ENCODE measurements around the gene ERC1.

Gene ERC1

GRCh38 chr12:1356285-1356684 is 365.3 kb downstream of the ERC1 start:
- Mint-ChIP-seq H3K27ac (no peak overlapping the region), H3K9me3 (no peaks in the 10 kb centered on the region), H3K4me3 (no peak overlapping the region), H3K27me3 (no peaks in the 10 kb centered on the region), H3K4me1 (no peaks in the 10 kb centered on the region), H3K36me3 (no peaks in the 10 kb centered on the region)
- no peak for DNase-seq
- CTCF ChIA-PET, result no interaction called here

DNA sequence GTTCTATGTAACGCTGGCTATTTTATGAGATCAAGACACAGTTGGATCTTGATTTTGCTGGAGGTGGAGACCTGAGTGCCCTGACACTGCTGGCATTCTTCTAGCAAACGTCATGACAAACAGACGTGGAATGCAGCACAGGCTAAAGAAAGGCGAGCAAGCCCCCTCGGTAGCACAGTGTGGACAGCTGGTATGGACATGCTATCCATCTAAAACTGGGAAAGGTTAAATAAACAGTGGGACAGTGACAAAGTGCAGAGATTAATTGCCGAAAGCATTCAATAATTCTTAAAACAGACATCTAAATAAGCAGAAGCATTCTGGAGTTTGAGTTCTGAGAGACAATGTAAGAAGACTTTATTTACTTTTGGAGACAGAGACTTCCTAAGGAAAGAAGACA is 366.1 kb downstream of the ERC1 start:
- H3K4me3 Mint-ChIP-seq, result no peak overlapping the region
- no peaks in the 10 kb centered on the region for H3K4me1 Mint-ChIP-seq
- H3K9me3 Mint-ChIP-seq, result no peaks in the 10 kb centered on the region
- CTCF ChIA-PET, result no interaction called here
- H3K27me3 Mint-ChIP-seq, result no peaks in the 10 kb centered on the region
- H3K27ac Mint-ChIP-seq, result no peak overlapping the region
- no peak for DNase-seq
- H3K36me3 Mint-ChIP-seq, result no peaks in the 10 kb centered on the region

GRCh38 chr12:1357711-1358110 is 366.7 kb downstream of the ERC1 start:
- Mint-ChIP-seq H3K4me1 (no peaks in the 10 kb centered on the region), H3K27ac (no peak overlapping the region), H3K9me3 (no peaks in the 10 kb centered on the region), H3K36me3 (no peaks in the 10 kb centered on the region), H3K4me3 (no peak overlapping the region), H3K27me3 (no peaks in the 10 kb centered on the region)
- CTCF ChIA-PET, result no interaction called here
- no peak for DNase-seq

- no peaks in the 10 kb centered on the region for H3K4me1 Mint-ChIP-seq
- H3K36me3 Mint-ChIP-seq, result peaks cover 1% of the 10 kb centered on the region
- no peaks in the 10 kb centered on the region for H3K27me3 Mint-ChIP-seq
- H3K9me3 Mint-ChIP-seq, result no peaks in the 10 kb centered on the region
- no peak overlapping the region for H3K4me3 Mint-ChIP-seq
- CTCF ChIA-PET, result no interaction called here
- H3K27ac Mint-ChIP-seq, result no peak overlapping the region
- DNase-seq, result no peak
These were observed 369.6 kb downstream of the ERC1 start for GRCh38 chr12:1360441-1361210.

DNA sequence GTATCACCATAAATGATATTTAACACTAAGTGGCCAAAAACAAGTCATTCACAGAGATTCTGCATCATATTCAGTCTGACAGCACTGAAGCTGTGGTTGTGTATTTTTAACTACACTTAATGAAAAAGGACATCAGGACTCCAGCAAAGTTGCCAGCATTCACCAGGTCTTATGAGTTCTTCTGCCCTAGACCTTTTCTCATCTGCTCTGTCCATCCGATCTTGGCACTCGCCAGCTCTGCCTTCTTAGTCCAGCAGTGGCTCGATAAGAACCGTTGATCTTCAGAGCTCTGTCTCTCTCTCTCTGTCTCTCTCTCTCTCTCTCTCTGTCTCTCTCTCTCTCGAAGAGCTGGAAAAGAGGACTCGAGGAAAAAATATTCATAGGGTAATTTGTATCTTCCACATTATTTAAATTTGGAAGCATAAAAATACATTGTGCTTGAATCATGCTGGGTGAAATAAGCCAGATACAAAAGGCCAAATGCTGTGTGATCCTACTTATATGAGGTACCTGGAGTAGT is 371.2 kb downstream of the ERC1 start:
- no peaks in the 10 kb centered on the region for H3K4me1 Mint-ChIP-seq
- DNase-seq, result no peak
- no peak overlapping the region for H3K4me3 Mint-ChIP-seq
- peak overlapping the region; percentile 39 for H3K27ac Mint-ChIP-seq
- no peaks in the 10 kb centered on the region for H3K9me3 Mint-ChIP-seq
- H3K27me3 Mint-ChIP-seq, result no peaks in the 10 kb centered on the region
- CTCF ChIA-PET, result interaction anchor here (1.0 kb wide), 1 partner anchor 19 kb away, joined by 3 read pairs; no protein-coding TSS in a partner anchor
- H3K36me3 Mint-ChIP-seq, result peaks cover 1% of the 10 kb centered on the region

DNA sequence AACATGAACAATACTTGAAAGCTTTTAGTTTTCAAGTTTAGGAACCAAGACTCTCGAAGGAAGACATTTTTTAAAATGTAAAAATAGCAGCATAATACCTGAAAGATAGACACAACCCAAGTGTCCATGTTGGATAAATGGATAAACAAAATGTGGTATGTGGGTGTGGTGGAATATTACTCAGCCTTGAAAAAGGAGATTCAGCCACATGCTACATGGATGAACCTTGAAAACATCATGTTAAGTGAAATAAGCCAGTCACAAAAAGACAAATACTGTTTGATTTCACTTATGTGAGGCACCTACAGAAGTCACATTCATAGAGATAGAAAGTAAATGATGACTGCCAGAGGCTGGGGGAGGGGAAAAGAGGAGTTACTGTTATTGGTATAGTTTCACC is 374.7 kb downstream of the ERC1 start:
- CTCF ChIA-PET, result no interaction called here
- Mint-ChIP-seq H3K4me3 (no peak overlapping the region), H3K9me3 (no peaks in the 10 kb centered on the region), H3K4me1 (no peaks in the 10 kb centered on the region), H3K36me3 (peaks cover 1% of the 10 kb centered on the region), H3K27ac (no peak overlapping the region), H3K27me3 (no peaks in the 10 kb centered on the region)
- no peak for DNase-seq

- Mint-ChIP-seq H3K27me3 (no peaks in the 10 kb centered on the region), H3K4me3 (no peak overlapping the region), H3K9me3 (no peaks in the 10 kb centered on the region), H3K27ac (no peak overlapping the region), H3K4me1 (no peaks in the 10 kb centered on the region), H3K36me3 (peaks cover 1% of the 10 kb centered on the region)
- DNase-seq, result no peak
- CTCF ChIA-PET, result no interaction called here
These were observed 376.6 kb downstream of the ERC1 start for GRCh38 chr12:1367331-1368291.

- no peak for DNase-seq
- H3K4me1 Mint-ChIP-seq, result no peaks in the 10 kb centered on the region
- H3K27me3 Mint-ChIP-seq, result no peaks in the 10 kb centered on the region
- CTCF ChIA-PET, result interaction anchor here (2.0 kb wide), 1 partner anchor 251 kb away, joined by 5 read pairs; no protein-coding TSS in a partner anchor
- H3K4me3 Mint-ChIP-seq, result no peak overlapping the region
- H3K9me3 Mint-ChIP-seq, result no peaks in the 10 kb centered on the region
- no peak overlapping the region for H3K27ac Mint-ChIP-seq
- peaks cover 5% of the 10 kb centered on the region for H3K36me3 Mint-ChIP-seq
These were observed 378.4 kb downstream of the ERC1 start for GRCh38 chr12:1369460-1369859.

GRCh38 chr12:1369938-1370500 is 379.0 kb downstream of the ERC1 start:
- Mint-ChIP-seq H3K4me3 (no peak overlapping the region), H3K9me3 (no peaks in the 10 kb centered on the region), H3K27me3 (no peaks in the 10 kb centered on the region), H3K4me1 (no peaks in the 10 kb centered on the region), H3K36me3 (peaks cover 5% of the 10 kb centered on the region), H3K27ac (no peak overlapping the region)
- CTCF ChIA-PET, result interaction anchor here (2.0 kb wide), 1 partner anchor 252 kb away, joined by 5 read pairs; no protein-coding TSS in a partner anchor
- no peak for DNase-seq

DNA sequence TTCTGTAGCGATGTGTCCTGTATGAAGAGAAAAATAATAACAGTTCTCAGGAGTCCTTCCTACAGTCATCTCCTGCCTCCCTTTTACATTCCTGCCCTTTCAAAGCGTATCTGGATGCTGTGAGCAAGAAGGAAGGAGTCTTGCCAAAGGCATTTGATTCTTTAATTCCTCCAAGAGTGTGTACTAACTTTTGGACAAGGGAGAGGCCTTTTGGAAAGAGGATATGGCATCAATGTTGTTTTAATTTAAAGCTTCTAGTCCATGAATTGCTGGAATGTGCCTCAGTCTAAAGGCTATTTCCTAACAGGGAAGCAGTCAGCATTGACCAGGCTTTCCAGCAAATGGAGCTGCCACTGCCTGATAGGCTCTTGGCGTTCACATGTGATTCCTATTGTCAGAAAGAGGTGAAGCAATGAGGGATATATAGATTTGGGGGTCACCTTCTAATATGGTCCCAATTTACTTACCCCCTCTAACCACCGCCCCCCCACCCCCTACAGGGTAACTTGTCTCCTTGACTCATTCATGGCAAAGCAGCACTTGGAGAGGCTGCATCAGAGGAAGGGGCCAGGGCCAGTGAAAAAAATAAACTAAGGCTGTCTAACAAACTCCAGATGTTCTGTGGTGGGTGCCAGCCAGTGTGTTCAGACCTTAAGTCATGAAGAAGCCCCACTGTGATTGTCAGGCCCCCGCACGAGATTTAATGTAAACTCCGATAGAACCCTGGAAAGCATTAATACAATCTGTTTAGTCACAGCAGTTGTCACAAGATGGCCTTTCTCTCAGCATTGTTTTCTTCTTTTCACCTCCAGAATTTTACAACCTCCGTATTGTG is 383.1 kb downstream of the ERC1 start:
- H3K27me3 Mint-ChIP-seq, result no peaks in the 10 kb centered on the region
- H3K36me3 Mint-ChIP-seq, result peaks cover 3% of the 10 kb centered on the region
- no peaks in the 10 kb centered on the region for H3K4me1 Mint-ChIP-seq
- no peak for DNase-seq
- no peaks in the 10 kb centered on the region for H3K9me3 Mint-ChIP-seq
- H3K4me3 Mint-ChIP-seq, result no peak overlapping the region
- CTCF ChIA-PET, result no interaction called here
- no peak overlapping the region for H3K27ac Mint-ChIP-seq

DNA sequence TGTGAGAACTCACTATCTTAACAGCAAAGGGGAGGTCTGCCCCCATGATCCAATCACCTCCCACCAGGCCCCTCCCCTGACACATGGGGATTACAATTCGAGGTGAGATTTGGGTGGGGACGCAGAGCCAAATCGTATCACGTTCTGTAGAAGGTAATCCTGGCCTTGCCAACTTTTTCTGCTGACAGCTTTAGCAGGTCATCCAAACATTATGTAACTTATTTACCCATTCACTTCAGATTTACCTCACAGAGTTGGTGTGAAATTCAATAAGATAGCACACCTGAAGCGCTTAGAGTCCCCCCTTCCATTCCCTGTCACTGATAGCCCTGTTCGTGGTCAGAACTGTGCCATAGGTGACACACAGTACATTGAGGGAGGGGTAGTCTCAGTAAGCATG is 384.3 kb downstream of the ERC1 start:
- H3K4me1 Mint-ChIP-seq, result no peaks in the 10 kb centered on the region
- H3K4me3 Mint-ChIP-seq, result no peak overlapping the region
- CTCF ChIA-PET, result no interaction called here
- H3K27me3 Mint-ChIP-seq, result no peaks in the 10 kb centered on the region
- H3K36me3 Mint-ChIP-seq, result peaks cover 3% of the 10 kb centered on the region
- H3K27ac Mint-ChIP-seq, result no peak overlapping the region
- no peak for DNase-seq
- no peaks in the 10 kb centered on the region for H3K9me3 Mint-ChIP-seq

DNA sequence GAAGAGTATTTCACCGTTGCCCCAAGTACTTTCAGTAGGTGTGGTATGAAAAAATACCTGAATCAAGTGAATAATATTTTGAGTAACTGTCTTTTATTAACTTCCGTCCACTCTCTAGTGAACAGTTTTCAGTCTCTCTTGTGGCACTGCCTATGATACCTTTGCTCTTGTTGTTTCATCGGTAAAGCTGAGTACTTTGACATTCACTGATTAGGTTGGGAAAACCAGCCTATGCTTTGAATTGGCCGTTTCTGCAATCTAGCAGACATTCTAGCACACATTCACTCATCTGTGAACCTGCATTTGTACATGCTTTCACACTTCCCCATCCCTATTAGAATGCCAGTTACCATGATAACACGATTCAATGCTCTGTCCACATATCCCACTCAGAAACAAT is 386.1 kb downstream of the ERC1 start:
- no peaks in the 10 kb centered on the region for H3K9me3 Mint-ChIP-seq
- CTCF ChIA-PET, result no interaction called here

GRCh38 chr12:1377681-1378080 is 386.7 kb downstream of the ERC1 start:
- H3K4me3 Mint-ChIP-seq, result no peak overlapping the region
- no peak overlapping the region for H3K27ac Mint-ChIP-seq
- CTCF ChIA-PET, result no interaction called here
- H3K4me1 Mint-ChIP-seq, result no peaks in the 10 kb centered on the region
- no peaks in the 10 kb centered on the region for H3K27me3 Mint-ChIP-seq
- no peak for DNase-seq
- peaks cover 3% of the 10 kb centered on the region for H3K36me3 Mint-ChIP-seq
- H3K9me3 Mint-ChIP-seq, result no peaks in the 10 kb centered on the region

More for the DNA sequence above, 386.1 kb downstream of the ERC1 start:
- no peaks in the 10 kb centered on the region for H3K4me1 Mint-ChIP-seq
- no peak for DNase-seq
- peaks cover 3% of the 10 kb centered on the region for H3K36me3 Mint-ChIP-seq
- no peaks in the 10 kb centered on the region for H3K27me3 Mint-ChIP-seq
- H3K27ac Mint-ChIP-seq, result no peak overlapping the region
- H3K4me3 Mint-ChIP-seq, result no peak overlapping the region

Data from activated naive CD4-positive, alpha-beta T cell treated with anti-CD3 and anti-CD28 coated beads, Interleukin-2, amount 10 ng/mL, durations not matched to agents 7 days and 5 days (primary cell).